IPS-NIHi7 (cell line): ENCODE data around the gene LRRIQ4.

Experiments
- DNase-seq: peaks from one replicate; pipeline ENCODE4 v3.0.0; 2012; ENCODE audit warnings: mixed read lengths; ENCODE audit errors: extremely low spot score

The LRRIQ4 gene

DNA sequence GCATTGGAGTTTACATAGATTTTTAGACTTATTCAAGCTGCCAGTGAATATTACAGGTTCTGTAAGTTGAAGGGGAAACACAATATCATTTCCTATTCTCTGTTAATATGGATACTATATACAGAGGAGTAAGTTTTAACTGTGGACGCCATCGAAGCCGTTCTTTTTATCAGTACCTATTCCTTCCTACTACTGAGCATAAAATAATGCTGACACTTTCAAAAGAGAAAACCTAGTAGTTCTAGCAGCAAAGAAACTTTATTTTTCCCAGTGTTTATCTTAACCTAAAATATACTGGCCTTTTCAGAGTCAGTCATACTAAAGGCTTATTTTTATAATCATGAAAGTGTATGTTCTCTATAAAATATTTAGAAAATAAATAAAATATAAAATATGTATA is 42.8 kb downstream of the LRRIQ4 start:
- DNase-seq: no peak

DNA sequence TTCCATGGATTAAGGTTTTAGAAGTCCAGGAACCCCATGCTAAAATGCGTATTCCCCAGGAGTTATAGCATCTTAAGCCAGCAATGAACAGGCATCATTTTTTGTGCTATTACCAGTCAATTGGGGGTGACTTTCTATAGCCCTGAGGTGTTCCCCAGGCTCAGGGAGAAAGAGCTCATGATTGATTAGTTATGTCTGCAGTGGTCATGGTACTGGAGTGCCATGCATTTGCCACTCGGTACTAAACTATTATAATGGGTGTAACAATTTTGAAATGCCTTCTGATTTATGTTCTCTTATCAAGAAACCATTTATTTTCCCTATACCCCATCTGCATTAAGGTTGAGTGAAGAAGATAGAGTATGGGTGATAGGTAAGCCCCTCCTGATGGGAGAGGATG is 45.1 kb downstream of the LRRIQ4 start:
- no peak for DNase-seq

DNA sequence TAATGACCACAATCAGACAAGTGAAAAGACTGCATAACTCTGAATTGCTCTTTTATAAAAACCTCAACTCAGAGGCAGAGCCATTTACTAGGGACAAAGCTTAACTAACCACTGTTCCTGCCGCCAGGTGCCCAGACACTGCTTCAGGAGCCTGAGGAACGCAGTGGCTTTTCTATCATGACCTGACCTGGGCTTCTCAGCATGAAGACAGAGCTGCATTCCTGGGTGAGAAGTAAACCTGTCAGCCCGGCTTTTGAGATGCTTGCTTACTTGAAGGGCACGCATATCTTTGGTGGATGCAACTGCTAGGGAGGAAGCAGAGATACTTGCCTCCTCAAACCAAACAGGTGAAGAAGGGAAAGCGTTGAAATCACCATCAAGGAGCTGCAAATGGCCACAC is 49.2 kb downstream of the LRRIQ4 start:
- DNase-seq: peak; percentile 58

DNA sequence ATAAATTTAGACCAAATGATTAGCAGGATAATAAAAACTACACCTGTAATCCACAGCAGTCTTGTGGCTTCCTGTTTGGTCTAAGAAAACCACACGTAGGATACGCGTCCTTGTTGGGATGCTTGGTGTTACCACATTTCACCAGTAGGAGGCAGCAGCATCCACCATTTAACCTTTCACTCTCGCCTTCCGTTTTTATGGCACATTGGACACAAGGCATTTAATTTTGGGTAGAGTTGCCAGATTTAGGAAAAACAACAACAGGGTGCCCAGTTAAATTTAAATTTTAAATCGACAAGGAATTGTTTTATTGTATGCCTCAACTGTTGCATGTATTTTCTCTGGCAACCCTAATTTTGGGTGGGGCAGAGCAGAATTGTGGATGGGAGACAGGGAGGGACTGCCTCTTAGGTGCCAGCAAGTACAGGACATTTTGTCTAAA is 50.8 kb downstream of the LRRIQ4 start:
- DNase-seq: peak; percentile 77

DNA sequence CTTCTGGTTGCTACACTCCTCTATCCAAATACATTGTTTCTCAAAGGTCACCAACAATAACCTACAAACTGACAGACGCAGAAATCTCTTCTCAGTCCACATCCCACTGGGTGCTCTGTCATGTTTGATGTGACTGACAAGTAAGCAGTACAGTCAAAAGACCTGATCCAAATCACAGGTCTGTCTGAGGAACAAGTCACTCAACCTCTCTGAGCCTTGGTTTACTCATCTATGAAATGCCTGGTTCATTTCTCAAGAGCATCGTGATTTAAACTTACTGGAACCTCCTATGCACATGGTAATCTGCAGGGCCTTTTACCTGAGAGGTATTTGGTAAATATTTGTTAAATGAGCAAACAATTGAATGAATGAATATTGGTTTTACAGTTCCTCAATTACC is 51.6 kb downstream of the LRRIQ4 start:
- no peak for DNase-seq

DNA sequence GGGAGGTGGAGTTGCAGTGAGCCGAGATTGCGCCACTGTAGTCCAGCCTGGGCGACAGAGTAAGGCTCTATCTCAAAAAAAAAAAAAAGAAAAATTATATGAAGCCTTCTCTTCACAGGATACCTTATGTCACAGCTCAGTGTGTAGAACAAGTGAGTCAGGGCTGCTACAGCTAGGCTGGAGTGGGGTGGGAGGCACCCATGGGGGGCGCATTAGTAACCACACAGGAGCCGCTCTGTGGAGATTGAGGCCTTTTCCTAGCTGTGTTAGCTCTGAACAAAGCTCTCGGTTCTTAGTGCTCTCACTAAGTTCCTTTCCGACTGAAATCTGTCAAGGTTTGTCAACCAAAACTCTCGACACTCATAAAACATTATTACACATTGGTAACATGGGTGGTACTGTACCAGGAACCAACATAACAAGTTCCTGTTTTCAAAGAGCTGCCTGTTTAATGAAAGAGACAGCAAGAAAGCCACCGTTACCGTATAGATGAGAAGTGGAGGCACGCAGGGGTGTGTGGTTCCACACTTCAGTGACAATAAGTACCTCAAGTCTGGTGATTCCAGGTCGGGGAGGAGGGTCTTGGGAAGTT is 52.6 kb downstream of the LRRIQ4 start:
- DNase-seq: no peak

DNA sequence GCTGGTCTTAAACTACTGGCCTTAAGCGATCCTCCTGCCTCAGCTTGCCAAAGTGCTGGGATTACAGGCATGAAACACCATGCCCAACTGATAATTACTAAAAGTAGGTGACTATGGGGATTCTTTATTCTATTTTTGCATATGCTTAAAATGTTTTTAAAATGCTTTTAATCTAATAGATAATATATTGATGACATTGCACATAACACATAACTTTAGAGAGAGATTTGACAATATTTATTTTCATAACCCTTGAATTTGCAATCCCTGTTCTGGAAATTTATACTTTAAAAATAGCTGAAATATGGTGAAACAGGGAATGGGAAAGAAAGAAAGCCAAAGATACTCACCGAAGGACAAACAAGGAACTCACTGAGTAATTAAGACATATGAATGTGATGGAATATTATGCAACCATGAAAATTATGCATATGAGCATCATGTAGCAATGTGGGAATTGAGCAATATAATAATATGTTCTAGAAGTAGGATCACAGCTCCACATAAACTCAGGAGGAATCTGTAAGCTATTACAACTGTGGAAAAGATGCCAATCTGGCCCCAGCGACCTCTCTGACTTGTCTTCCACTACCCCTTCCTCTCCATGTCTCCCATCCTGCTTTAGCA is 55.0 kb downstream of the LRRIQ4 start:
- DNase-seq: no peak

DNA sequence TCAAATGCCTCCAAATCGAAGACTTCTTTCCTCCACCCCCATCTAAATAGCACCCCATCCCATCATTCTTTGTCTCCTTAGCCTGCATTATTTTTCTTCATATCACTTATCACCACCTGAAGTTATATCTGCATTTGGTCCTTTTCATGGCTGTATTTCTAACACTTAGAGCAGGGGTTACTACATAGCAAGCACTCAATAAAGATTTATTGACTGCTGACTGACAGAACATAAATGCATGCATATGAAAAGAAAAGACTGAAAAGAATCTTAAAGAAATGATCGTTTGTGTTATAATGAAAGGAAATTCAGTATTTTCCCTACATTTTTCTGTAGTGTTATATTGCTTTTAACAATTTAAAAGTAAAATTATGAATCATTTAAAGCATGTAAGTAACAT is 55.7 kb downstream of the LRRIQ4 start:
- DNase-seq: no peak

DNA sequence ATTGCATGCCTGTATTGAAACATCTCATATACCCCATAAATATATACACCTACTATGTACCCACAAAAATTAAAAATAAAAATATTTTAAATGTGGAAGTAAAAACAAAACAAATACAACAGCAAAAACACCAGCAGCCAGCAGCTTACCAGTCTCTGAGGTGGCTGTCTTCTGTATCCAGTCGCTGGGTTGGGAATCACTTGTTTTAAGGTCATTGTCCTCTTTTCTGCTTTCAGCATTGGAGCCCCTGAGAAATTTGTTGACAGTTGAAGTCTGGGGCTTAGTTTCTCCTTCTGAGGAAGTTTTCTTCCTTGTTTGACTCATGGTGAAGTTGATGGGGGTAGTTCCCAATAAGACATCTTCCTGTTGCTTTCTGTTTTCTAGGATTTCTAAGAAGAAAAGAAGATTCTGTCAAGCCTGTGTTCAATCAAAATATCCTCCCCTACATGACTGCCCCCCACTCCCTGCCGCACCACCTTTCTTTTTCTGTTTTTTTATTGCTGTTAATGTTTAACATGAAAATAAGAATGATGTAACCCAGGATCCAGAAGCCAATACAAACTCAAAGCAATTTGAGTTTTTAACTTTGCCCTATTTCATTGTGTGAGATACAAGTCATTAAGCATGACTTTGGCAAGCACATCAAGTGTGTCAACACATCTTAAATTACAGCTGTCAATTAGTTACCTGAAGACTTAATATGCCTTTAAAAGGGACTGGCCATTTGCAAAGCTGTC is 57.0 kb downstream of the LRRIQ4 start, which contains the start of gene LRRC31:
Gene LRRC31, minus strand, starts transcription at position 452 of the 737 bp plus-strand sequence. Its CDS starts 128 bp downstream, at position 324.
- no peak for DNase-seq

DNA sequence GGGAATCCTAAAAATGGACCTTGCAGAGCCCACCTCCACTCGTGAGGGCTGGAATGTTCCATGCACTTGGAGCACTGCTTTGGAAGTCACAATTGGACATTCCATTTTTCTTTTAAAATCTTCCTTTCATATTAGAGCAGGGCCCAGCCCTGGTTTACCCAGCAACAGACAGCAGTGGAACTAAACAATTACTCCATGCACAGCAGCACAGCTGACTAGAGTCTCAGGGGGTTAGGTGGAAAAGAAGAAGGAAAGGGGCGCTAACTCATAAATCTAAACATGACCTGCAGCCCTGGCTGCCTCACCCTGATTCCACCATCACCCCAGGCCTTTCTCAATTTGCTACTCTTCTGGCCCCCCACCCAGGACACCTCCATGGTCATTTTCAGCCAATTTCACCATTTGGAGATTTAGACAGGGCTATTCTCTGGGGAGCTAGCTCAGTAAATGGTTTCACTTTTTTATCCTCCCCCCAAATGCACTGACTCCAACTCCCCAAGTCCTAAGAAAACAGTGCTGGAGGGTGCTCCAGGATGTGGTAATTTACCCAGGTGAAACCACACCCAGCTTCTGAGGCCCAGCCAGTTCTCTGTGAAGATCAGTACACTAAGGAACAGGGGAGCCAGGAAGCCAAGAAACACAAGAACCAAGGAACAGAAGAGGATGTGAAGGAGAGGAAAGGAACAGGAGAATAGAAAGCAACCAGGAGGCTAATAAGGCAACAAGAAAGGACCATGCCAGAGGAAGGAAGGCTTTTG is 58.6 kb downstream of the LRRIQ4 start:
- DNase-seq: no peak

DNA sequence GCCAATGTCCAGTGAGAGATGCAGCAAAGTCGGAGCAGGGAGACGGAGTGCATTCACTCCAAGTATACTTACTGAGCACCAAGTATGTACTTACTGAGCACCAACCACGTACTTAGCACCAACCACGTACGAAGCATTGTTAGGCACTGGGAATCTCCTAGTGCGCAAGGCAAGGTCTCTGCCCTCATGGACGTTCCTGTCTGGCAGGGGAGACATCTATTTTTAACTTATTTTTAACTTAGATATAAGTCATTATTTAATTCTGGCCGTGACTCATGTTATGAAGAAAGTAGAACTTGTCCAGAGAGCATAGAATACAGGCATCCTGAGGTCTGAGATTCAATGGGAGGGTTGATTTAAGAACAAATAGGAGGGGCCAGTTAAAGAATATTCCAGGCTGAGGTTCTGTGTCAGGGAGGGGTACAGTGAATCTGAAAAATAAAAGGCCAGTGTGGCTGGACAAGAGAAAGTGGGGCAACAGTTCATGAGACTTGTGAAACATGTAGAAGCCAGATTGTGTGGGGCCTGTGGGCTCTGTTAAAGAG is 66.4 kb downstream of the LRRIQ4 start:
- no peak for DNase-seq

DNA sequence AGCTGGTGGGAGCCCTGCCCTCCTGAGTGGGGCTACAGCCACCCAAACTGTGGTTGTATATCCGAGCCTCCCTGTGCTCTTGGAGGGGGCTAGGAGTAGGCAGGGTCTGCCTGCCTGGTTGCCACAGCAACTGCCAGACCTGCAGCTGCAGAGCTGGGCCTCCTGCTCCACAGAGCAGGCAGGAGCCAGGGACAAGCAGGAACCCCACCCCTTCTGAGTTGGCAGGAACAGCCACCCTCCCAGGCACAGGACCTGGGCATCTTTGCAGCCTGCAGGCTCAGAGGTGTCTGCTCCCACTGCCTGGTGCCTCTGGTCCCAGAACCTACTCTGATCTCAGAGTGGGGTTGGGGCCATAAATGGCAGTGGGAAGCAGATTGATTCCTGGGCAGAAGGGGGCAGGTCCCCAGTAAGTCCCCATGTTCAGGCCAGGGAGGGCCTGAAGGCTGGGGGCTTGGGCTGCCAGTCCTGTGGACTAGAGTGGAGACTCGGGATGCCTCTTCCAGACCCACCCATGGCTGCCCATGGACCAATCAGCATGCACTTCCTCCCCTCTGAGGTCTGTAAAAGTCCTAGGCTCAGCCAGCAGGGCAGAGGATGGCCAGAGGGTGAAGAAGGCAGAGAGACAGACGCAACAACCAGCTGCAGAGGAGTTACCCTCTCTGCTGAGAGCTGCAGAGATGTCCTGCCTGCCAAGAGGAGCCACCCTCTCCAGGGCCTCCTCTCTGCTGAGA is 67.3 kb downstream of the LRRIQ4 start:
- DNase-seq: no peak

DNA sequence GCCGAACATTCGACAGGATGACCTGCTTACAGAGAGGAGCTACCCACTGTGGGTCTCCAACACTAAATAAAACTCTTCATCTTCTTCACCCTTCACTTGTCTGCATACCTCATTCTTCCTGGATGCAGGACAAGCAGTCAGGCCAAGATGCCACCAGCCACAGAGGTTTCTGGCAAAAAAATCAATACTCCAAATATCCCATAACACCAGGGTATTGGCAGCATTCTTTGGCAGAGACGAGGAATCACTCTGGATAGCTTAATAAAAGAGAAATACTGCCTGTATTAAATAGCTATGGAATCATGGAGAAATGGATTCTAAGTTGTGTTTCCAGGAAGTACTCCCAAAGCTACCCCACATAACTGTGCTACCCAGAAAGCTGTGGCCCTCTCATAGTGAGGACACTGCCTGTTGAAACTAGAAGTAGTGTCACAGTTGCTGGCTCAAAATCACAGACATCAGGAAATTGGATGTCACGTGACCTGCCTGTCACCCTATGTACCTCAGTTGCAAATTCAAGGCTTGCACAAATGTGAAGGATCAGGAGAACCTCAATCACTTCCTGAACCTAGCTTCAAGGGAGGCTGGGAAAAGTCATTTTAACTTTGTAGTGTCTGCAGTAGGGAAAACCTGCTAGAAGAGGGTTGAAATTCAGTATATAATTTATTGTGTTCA is 68.0 kb downstream of the LRRIQ4 start:
- DNase-seq: no peak

DNA sequence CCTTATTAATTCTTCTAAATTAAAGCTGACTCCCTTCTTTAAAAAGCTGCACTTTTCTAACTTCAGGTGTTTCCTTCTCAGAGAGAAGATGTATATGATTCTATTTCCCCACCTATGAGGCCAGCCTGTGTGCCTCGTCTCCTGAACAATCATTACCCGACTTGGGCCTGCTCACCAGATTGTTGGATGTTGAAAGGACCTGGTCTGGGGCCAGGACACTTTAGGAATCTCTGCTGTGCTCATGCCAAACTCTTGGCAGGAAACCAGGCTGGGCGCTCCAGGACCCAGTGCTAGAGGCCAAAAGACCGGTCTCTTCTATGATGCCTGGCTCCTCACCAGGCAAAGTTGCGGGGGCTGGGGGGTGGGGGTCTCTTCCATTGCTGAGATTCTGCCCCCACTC is 74.0 kb downstream of the LRRIQ4 start:
- DNase-seq: peak; percentile 26
